ENCODE results near the gene MYOCOS.
"Not testable (repeated sequence)": the region's sequence is repeated elsewhere in the genome, so short reads cannot be mapped to it uniquely, and the experiment has no call there.

Gene MYOCOS, protein sequence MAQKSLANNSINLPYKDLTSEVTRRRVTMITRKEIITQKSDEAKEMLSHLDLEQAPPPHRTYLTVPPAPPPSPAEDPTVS

GRCh38 chr1:171622152-171622462 is at the start of gene MYOCOS:
TSS of gene MYOCOS (plus strand) at chr1:171622243. CDS start at chr1:171623884, 1,641 bp downstream.
- no peak for DNase-seq (ENCODE audit: low read depth, low spot score)

DNA sequence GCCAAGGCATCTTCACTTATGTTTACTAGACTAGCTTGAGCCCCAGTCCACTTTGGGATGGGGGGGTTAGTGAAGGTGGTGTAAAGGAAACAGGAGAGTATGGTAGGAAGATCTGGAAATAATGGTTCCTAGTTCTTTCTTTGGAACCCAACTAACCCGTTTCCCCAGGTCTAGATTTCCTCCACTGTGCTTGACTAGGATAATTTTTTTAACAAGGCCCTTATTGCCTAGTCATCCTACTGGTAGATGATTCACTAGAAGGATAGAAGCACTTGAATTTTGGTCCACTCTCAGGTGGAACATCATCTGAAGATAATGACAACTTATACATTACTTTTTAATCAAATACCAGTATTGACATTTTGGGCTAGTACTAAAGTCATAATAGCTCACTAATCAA is 45.9 kb upstream of the MYOCOS start:
- DNase-seq (ENCODE audit: low read depth, low spot score): no peak

DNA sequence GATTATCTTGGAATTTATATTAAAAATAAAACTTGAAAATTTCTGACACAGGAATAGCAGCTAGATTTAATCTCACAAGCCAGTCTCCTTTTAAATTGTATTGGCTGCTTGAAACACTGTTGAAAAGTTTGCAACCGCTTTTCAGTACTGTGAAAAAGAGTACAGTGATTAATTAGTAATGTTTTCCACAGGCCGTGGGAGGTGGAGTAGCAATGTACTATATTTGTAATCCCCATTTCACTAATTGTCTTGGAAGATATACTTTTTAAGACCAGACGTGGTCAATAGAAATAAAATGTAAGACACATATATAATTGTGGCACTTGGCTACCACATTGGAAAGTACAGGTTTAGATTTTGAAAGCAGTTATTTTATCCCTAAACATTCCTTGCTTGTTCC is 40.8 kb upstream of the MYOCOS start:
- no peak for DNase-seq (ENCODE audit: low read depth, low spot score)

DNA sequence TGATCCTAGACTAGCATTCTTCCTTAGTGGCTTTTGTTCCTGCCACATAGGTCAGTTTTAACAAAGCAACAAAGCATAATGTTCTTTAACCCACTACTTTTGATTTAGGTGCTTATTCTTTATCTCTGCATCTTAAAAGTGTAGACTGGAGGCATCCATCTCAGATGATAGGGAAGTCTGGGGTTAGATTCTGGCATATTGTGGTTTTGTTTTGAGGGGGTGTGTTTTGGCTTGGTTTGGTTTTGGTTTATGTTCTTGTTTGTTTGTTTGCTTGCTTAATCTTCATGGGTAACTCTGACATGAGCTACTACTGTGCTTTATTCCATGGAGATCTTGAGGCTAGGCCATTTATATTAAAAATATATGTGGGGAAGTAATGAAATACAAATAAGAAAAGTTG is 40.3 kb upstream of the MYOCOS start:
- no peak for DNase-seq (ENCODE audit: low read depth, low spot score)

DNA sequence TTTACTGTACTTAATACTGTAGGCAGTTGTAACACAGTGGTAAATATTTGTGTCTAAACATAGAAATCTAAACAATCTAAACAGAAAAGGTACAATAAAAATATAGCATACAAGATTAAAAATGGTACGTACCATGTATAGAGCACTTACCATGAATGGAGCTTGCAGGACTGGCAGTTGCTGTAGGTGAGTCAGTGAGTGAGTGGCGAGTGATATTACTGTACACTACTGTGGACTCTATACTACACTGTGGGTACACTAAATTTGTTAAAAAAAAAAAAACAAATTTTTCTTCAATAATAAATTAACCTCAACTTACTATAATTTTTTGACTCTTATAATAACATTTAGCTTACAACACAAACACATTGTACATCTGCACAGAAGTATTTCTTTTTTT is 39.5 kb upstream of the MYOCOS start:
- no peak for DNase-seq (ENCODE audit: low read depth, low spot score)

DNA sequence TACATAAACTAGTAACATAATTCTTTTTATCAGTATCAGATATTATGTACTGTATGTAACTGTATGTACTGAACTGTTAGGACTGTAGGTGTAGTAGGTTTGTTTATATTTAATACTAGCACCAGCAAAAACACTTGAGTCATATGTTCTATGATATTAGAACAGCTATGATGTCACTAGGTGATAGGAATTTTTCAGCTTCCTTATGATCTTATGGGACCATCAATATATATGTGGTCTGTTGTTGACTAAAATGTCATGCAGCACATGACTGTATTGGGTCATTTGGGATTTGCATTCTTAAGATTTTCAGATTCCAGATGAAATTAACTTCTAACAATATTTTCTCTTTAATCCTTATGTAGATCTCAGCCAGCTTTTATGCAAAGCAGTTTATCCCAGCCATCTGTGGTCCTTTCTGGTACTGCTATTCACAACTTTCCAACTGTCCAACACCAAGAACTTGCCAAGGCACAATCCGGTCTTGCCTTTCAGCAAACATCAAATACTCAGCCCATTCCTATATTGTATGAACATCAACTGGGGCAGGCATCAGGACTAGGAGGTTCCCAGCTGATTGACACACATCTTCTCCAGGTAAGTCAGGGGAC is 38.3 kb upstream of the MYOCOS start:
- no peak for DNase-seq (ENCODE audit: low read depth, low spot score)

DNA sequence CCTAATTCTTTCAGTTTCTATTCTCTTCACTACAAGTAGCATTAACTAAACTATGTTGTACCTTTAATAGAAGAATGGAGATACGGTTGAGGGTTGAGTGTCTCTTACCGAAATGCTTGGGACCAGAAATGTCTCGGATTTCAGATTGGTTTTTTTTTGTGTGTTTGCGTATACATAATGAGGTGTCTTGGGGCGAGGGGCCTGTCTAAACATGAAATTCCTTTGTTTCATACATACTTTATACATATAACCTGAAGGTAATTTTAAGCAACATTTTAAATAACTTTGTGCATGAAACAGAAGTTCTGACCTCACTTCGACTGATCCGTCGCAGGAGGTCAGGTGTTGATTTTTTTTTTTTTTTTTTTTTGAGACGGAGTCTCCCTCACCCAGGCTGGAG is 36.3 kb upstream of the MYOCOS start:
- no peak for DNase-seq (ENCODE audit: low read depth, low spot score)

GRCh38 chr1:171588230-171588629 is 33.8 kb upstream of the MYOCOS start:
- DNase-seq (ENCODE audit: low read depth, low spot score): no peak

DNA sequence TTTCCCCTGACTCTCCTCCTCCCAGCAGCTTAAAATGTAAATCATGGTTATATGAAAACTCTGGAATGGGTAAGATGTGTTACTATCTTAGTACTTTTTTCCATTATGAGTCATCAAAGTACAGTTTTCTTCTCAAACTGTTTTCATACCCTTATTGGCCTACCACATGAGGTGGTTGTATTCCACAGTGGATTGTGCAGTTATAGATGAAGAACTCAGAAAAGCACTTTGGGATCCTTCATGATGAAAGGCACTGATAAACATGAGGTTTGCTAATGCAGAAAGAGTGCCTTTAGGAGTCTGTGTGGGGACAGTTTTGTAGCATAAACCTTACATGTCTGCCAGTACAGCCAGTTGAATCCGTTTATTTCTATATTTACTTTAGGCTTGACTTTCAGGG is 32.0 kb upstream of the MYOCOS start:
- DNase-seq (ENCODE audit: low read depth, low spot score): no peak

DNA sequence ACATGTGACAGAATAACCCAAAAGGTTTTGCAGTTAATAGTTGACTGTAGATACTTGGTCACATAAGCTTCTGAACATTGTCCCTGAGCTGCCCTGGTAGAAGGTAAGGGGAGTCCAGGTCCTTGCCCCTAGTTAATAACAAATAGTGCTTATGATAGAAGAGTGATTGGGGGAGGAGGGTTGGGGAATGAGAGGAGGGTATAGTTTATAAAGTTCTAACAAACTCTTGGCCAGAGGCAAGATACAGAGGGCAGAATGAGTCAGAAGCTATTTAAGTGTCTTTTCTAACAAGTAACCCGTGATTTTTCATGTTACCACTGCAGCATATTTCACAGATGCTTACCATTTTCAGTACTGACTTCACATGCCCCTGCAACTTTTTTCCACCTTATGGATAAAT is 26.7 kb upstream of the MYOCOS start:
- no peak for DNase-seq (ENCODE audit: low read depth, low spot score)

DNA sequence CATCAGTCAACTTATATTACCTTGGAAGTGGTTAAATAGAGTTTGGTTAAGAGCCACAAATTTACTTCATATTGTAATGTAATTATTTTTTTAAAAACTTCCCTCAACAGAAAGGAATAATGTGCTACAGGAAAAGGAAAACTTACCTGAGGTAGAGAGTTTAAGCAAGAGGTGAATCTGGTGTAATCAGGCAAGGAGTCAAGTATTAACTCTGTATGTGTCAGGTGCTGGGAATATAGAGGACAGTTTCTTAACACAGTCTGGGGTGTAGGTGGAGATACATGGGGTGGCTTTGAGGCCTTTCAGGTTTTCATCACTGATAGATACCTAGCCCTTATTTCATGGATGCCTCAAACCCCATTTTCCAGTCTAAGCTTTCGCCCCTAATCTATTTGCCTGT is 25.9 kb upstream of the MYOCOS start:
- DNase-seq (ENCODE audit: low read depth, low spot score): no peak

DNA sequence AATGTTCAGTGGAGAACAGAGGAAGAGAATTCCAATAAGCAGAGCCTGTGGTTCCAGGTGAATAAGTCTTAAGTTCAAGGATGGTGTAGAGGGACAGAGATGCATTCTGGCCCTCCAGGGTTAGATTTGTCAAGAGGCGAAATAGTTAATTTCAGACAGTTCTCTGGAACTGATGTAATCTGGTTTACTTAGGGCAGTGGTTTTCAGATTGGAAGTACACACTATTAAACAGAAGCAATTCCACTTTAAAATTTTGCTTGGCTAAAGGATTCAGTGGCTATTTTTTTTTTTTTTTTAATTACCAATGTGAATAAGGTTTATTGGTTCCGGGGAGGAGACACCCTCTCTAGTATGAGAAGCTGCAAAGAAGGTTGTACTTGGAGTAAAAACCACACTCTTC is 25.3 kb upstream of the MYOCOS start:
- no peak for DNase-seq (ENCODE audit: low read depth, low spot score)

DNA sequence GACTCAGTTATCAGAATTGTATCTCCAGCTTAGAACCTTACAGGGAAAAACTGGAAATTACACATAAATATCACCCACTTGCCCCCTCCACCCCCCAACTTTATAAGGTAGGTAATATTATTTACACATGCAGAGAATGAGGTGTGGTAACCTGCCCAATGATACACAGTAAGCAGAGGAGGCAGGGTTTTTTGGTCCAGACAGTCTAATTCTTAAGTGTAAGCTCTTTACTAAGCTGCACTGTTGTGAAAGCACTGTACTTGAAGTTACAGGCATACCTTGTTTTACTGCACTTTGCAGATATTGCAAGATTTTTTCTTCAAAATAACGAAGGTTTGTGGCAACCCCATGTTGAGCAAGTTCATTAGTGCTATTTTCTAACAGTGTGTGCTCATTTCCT is 24.8 kb upstream of the MYOCOS start:
- no peak for DNase-seq (ENCODE audit: low read depth, low spot score)

DNA sequence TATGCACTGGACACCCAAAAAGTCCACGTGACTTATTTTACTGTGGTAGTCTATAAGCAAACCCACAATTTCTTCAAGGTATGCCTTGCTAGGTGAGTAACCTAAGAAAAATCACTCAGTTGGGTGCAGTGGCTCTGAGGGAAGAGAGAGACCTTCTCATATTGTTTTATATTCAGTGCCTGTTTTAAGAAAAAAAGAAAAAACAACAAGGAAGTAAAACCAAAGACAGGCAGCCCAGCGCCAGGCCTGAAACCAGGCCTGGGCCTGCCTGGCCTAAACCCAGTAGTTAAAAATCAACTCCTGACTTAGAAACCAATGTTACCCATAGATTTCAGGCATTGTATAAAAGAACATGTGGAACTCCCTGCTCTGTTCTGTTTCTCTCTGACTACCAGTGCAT is 21.7 kb upstream of the MYOCOS start:
- DNase-seq (ENCODE audit: low read depth, low spot score): not testable (repeated sequence)

- no peak for DNase-seq (ENCODE audit: low read depth, low spot score)
These were observed 21.2 kb upstream of the MYOCOS start for GRCh38 chr1:171600862-171601261.

DNA sequence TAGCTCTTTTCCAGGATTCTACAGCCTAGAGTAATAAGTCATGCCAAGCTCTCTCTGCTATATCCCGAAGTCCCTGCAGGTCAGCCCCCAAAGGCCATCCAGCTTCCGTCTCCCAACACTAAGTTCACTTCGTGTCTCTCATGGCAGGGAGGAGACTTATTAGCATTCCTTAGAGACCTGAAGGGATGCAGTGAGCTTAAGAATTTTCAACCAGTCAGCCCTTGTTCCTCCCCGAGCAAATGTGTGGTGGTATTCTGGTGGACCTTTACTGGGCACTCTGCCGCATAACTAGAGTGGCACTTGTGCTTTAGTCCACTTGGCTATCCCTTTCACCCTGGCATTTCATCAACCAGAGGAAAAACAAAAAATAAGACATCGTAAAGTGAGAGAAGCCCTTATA is 19.0 kb upstream of the MYOCOS start:
- DNase-seq (ENCODE audit: low read depth, low spot score): not testable (repeated sequence)

DNA sequence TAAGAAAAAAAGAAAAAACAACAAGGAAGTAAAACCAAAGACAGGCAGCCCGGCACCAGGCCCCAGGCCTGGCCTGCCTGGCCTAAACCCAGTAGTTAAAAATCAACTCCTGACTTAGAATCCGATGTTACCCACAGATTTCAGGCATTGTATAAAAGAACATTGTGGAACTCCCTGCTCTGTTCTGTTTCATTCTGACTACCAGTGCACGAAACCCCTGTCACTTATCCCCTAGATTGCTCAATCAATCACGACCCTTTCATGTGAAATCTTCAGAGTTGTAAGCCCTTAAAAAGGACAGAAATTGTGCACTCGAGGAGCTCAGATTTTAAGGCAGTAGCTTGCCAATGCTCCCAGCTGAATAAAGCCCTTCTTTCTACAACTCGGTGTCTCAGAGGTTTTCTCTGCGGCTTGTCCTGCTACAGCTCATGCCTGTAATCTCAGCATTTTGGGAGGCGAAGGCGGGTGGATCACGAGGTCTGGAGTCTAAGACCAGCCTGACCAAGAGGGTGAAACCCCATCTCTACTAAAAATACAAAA is 15.6 kb upstream of the MYOCOS start:
- DNase-seq (ENCODE audit: low read depth, low spot score): no peak

GRCh38 chr1:171610385-171610784 is 11.7 kb upstream of the MYOCOS start:
- DNase-seq (ENCODE audit: low read depth, low spot score): no peak

DNA sequence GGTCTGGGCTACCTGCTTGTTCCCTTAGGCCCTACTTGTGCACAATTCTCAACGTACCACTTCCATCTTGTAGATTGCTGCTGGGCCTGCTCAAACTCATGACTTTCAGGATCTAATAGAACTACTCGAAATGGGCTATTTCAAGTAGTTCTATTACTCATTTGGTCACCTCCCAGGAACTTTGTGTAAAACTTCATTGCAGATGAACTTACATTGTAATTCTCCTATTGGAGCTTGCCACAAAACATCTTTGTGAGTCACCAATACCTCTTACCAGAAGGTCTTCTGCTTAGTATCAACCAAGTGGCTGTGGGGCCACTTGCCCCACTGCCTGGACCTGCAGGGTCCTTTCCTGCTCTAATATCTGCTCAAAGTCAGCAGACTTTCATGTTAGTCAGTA is 10.7 kb upstream of the MYOCOS start:
- no peak for DNase-seq (ENCODE audit: low read depth, low spot score)

DNA sequence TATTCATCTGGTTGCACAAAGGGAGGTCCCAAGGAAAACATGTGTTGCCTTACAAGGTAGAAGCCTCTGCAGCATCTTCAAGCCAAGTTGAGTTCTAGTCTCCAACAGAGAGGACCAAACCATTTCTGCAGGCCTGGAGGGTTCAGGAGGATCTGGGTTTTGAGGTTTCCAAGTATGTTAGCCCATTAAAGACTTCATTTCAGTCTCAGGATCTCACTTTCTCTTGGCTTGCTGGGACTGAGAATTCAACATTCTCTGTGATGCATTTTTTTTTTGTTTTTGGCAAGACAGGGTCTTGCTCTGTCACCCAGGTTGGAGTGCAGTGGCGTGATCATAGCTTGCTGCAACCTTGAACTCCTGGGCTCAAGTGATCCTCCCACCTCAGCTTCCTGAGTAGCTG is 8.8 kb upstream of the MYOCOS start:
- DNase-seq (ENCODE audit: low read depth, low spot score): no peak

GRCh38 chr1:171615122-171615906 is 6.7 kb upstream of the MYOCOS start:
- DNase-seq (ENCODE audit: low read depth, low spot score): not testable (repeated sequence)

GRCh38 chr1:171616586-171616985 is 5.5 kb upstream of the MYOCOS start:
- no peak for DNase-seq (ENCODE audit: low read depth, low spot score)

- DNase-seq (ENCODE audit: low read depth, low spot score): no peak
These were observed 1.7 kb downstream of the MYOCOS start for GRCh38 chr1:171623651-171624331.

All from brain pericyte (primary cell).